ENCODE measurements around the gene PSMC6. TPM values are rescaled to one million over a fixed set of nuclear protein-coding genes. Genes with fewer than 3 reads are reported as not detected.

The PSMC6 gene
- total and polyA plus RNA-seq, 2 of the 13 experiments (the other 11 are each of a cell fraction or from before 2014, with no cell fraction given) = 90.0 to 210 TPM

DNA sequence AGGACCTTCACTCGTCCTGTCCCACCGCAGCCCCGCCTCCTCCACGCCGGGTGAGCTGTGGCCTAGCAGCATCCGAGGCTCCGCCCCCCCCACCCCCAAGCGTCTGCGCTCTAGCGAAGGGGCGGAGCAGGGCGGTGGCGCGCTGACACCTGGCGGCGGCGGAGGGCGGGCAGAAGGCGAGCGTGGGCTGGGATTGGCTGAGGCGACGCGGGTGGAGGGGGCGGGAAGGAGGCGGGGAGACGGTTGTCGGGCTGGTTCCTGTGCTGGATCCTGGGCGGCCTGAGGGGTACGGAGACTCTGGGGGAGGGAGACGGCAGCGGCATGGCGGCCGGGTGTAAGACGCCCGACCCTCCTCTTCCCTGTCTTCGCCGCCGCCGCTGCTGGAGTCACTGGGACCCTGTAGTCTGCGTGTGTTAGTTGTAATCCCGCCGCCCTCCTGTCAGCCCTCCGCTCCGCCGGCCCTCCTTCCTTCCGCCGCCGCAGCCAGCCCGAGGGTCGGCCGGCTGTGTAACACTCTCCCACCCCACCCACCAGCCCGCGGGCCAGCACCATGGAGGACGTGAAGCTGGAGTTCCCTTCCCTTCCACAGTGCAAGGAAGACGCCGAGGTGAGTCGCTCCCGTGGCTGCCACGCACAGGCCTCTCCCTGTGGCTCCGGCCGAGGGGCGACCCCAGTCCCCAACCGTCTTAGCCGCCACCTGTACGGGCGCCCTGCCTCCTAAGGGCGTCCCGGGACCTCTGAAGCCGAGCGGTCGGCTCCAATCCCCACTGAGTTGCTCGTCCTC is 23.1 kb downstream of the PSMC6 start, which contains the start of gene STYX (continued):
- TF ChIP-seq MIER3 (CRISPR knock-in tag; IDR thresholded peaks at IDR 0.05; ENCODE audit: borderline replicate concordance) (no peak; the same call in 1 of the 2 replicates), CBFB (CRISPR knock-in tag; IDR thresholded peaks at IDR 0.05) (peak; percentile 24; the same call in 1 of the 2 replicates), ZNF326 (CRISPR knock-in tag; IDR thresholded peaks at IDR 0.05; ENCODE audit: borderline replicate concordance) (no peak), ZNF883 (CRISPR knock-in tag; IDR thresholded peaks at IDR 0.05; ENCODE audit: not compliant biosample characterization) (peak; percentile 56), NFYB (CRISPR knock-in tag; IDR thresholded peaks at IDR 0.05) (peak; percentile 73), ZNF10 (CRISPR knock-in tag; IDR thresholded peaks at IDR 0.05; ENCODE audit: borderline replicate concordance, low read depth) (no peak), NFKBIZ (CRISPR knock-in tag; IDR thresholded peaks at IDR 0.05) (no peak), CHD4 (IDR thresholded peaks at IDR 0.05; ENCODE audit: borderline replicate concordance, low read length) (no peak), ZNF569 (CRISPR knock-in tag; IDR thresholded peaks at IDR 0.05; ENCODE audit: borderline replicate concordance) (no peak), DRAP1 (CRISPR knock-in tag; IDR thresholded peaks at IDR 0.05) (peak; percentile 73), SP5 (CRISPR knock-in tag; IDR thresholded peaks at IDR 0.05; ENCODE audit: borderline replicate concordance, low read depth) (peak; percentile 95), HNRNPLL (IDR thresholded peaks at IDR 0.05; ENCODE audit: low read depth, low read length, poor library complexity, severe bottlenecking) (peak; percentile 49), CHCHD3 (CRISPR knock-in tag; IDR thresholded peaks at IDR 0.05) (no peak), DZIP1 (CRISPR knock-in tag; IDR thresholded peaks at IDR 0.05) (no peak), STAT5B (CRISPR knock-in tag; IDR thresholded peaks at IDR 0.05) (no peak), MED8 (CRISPR knock-in tag; IDR thresholded peaks at IDR 0.05; ENCODE audit: insufficient replicate concordance) (no peak), RFX3 (CRISPR knock-in tag; IDR thresholded peaks at IDR 0.05) (no peak), PHB2 (IDR thresholded peaks at IDR 0.05; ENCODE audit: partially characterized antibody) (no peak), ZFAT (CRISPR knock-in tag; conservative IDR thresholded peaks at IDR 0.05) (no peak), ZNF720 (CRISPR knock-in tag; IDR thresholded peaks at IDR 0.05) (no peak), JUN (CRISPR knock-in tag; IDR thresholded peaks at IDR 0.05) (no peak), ATAD3A (CRISPR knock-in tag; IDR thresholded peaks at IDR 0.05) (no peak)
- TF ChIP-seq, protein P1, sequence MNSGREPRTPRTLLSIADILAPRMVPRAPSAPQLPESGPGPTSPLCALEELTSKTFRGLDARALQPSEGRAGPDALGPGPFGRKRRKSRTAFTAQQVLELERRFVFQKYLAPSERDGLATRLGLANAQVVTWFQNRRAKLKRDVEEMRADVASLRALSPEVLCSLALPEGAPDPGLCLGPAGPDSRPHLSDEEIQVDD (CRISPR knock-in tag; IDR thresholded peaks at IDR 0.05; ENCODE audit: borderline replicate concordance) = peak; percentile 69; the same call in 1 of the 2 replicates
- TF ChIP-seq, protein P2, sequence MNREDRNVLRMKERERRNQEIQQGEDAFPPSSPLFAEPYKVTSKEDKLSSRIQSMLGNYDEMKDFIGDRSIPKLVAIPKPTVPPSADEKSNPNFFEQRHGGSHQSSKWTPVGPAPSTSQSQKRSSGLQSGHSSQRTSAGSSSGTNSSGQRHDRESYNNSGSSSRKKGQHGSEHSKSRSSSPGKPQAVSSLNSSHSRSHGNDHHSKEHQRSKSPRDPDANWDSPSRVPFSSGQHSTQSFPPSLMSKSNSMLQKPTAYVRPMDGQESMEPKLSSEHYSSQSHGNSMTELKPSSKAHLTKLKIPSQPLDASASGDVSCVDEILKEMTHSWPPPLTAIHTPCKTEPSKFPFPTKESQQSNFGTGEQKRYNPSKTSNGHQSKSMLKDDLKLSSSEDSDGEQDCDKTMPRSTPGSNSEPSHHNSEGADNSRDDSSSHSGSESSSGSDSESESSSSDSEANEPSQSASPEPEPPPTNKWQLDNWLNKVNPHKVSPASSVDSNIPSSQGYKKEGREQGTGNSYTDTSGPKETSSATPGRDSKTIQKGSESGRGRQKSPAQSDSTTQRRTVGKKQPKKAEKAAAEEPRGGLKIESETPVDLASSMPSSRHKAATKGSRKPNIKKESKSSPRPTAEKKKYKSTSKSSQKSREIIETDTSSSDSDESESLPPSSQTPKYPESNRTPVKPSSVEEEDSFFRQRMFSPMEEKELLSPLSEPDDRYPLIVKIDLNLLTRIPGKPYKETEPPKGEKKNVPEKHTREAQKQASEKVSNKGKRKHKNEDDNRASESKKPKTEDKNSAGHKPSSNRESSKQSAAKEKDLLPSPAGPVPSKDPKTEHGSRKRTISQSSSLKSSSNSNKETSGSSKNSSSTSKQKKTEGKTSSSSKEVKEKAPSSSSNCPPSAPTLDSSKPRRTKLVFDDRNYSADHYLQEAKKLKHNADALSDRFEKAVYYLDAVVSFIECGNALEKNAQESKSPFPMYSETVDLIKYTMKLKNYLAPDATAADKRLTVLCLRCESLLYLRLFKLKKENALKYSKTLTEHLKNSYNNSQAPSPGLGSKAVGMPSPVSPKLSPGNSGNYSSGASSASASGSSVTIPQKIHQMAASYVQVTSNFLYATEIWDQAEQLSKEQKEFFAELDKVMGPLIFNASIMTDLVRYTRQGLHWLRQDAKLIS (CRISPR knock-in tag; IDR thresholded peaks at IDR 0.05) = no peak; the same call in 1 of the 2 replicates

Data from HepG2 (cell line).